HCT116 (cell line): Measurements from ENCODE around the gene ZC2HC1C. TPM values are rescaled to one million over a fixed set of nuclear protein-coding genes. Genes with fewer than 3 reads are reported as not detected.

Experiments used
- ATAC-seq: fragments of 200-7000 bp; cut with Tn5 transposase; 2 replicates; pipeline ENCODE4 v1.9.1; 2020; ENCODE audit warnings: mild to moderate bottlenecking, moderate library complexity
- BruUV-seq: library from RNA; stranded (reverse); fragments of 400-500 nt; replicated peaks from 2 replicates; lab custom pipeline; 2021; lab: Mats Ljungman, UMichigan
- CTCF ChIA-PET: fragments of 300-600 bp; sonication (Branson Sonifier 250); formaldehyde crosslinking; loops from one replicate; lab custom pipeline; 2021; ENCODE audit warnings: antibody characterized with exemption; lab: Charles Lee
- POLR2A ChIA-PET: fragments of 300-600, 350-600 bp; sonication (Branson Sonifier 250); formaldehyde crosslinking; loops from one replicate; lab custom pipeline; 2021; ENCODE audit warnings: antibody characterized with exemption; lab: Charles Lee
- RAD21 ChIA-PET, 2 experiments: fragments of 300-600 bp; sonication (Branson Sonifier 250); formaldehyde crosslinking; loops; one replicate each; lab custom pipeline; 2023; ENCODE audit warnings: low total read pairs in 2 of 2; ENCODE audit not compliant: uncharacterized antibody in 2 of 2, unreplicated experiment in 2 of 2, low non-redundant PET in 1 of 2; lab: Charles Lee
- DNase-seq: peaks from one replicate; pipeline ENCODE4 v3.0.0-alpha.2; 2010; ENCODE audit warnings: low read depth, low spot score
- H2AFZ ChIP-seq: fragments of 200-600 bp; shearing (Covaris generic), sonication (generic); 2 replicates; pipeline ENCODE4 v1.6.1; 2017; ENCODE audit warnings: low read depth, mixed run types, mixed read lengths, antibody characterized with exemption, low read length; ENCODE audit not compliant: poor library complexity, severe bottlenecking
- H3K27ac ChIP-seq: 2 replicates; pipeline ENCODE4 v1.5.1; 2012; ENCODE audit warnings: low read depth, low read length
- H3K27me3 ChIP-seq: fragments of 200-600 bp; sonication (generic); 2 replicates; pipeline ENCODE4 v1.6.1; 2016; ENCODE audit warnings: mixed run types, low read length, mixed read lengths; ENCODE audit not compliant: insufficient read depth
- H3K36me3 ChIP-seq, 2 experiments: fragments of 200-500 bp in 1 of 2; fragments of 200-600 bp in 1 of 2; sonication (Bioruptor generic) in 1 of 2; sonication (generic) in 1 of 2; 2 replicates each; pipeline versions ENCODE4 v1.5.1 to v1.6.1; 2014 to 2016; ENCODE audit warnings: low read length in 2 of 2, inconsistent platforms in 1 of 2, mixed read lengths in 1 of 2, mixed run types in 1 of 2; ENCODE audit not compliant: insufficient read depth in 2 of 2, control insufficient read depth in 1 of 2
- H3K4me1 ChIP-seq, 2 experiments: fragments of 200-600 bp in 1 of 2; sonication (generic) in 1 of 2; 2 replicates each; pipeline versions ENCODE4 v1.5.1 to v1.6.1; 2012 to 2017; ENCODE audit warnings: low read length in 2 of 2, inconsistent platforms in 1 of 2, mild to moderate bottlenecking in 1 of 2, mixed read lengths in 1 of 2, mixed run types in 1 of 2, moderate library complexity in 1 of 2; ENCODE audit not compliant: insufficient read depth in 2 of 2, control insufficient read depth in 1 of 2
- H3K4me2 ChIP-seq: fragments of 200-600 bp; sonication (generic); 2 replicates; pipeline ENCODE4 v1.6.1; 2017; ENCODE audit warnings: mixed run types, low read length, mixed read lengths
- H3K4me3 ChIP-seq, 2 experiments: fragments of 200-600 bp in 1 of 2; sonication (generic) in 1 of 2; replicated peaks in 1 of 2; 2 replicates each; pipeline ENCODE4 v1.5.1; 2011 to 2016; ENCODE audit warnings: low read length in 2 of 2, control low read depth in 1 of 2, low read depth in 1 of 2, mild to moderate bottlenecking in 1 of 2, mixed read lengths in 1 of 2, mixed run types in 1 of 2
- H3K79me2 ChIP-seq: fragments of 200-600 bp; sonication (generic); 2 replicates; pipeline ENCODE4 v1.6.1; 2017; ENCODE audit warnings: mild to moderate bottlenecking, mixed run types, low read length, moderate library complexity, mixed read lengths; ENCODE audit not compliant: insufficient read depth
- H3K9ac ChIP-seq: fragments of 200-600 bp; sonication (generic); 2 replicates; pipeline ENCODE4 v1.6.1; 2016; ENCODE audit warnings: low read length, mixed read lengths
- H3K9me2 ChIP-seq: fragments of 200-600 bp; sonication (generic), shearing (Covaris generic); 2 replicates; pipeline ENCODE4 v1.6.1; 2017; ENCODE audit warnings: mixed run types, mild to moderate bottlenecking, moderate library complexity; ENCODE audit not compliant: insufficient read depth
- H3K9me3 ChIP-seq, 2 experiments: fragments of 200-500 bp in 1 of 2; fragments of 200-600 bp in 1 of 2; sonication (Bioruptor generic) in 1 of 2; sonication (generic) in 1 of 2; 2 replicates each; pipeline ENCODE4 v1.6.1; 2014 to 2017; ENCODE audit warnings: low read length in 2 of 2, mixed read lengths in 2 of 2, inconsistent platforms in 1 of 2, low read depth in 1 of 2, mild to moderate bottlenecking in 1 of 2, mixed run types in 1 of 2, moderate library complexity in 1 of 2; ENCODE audit not compliant: control insufficient read depth in 1 of 2, insufficient read depth in 1 of 2
- H4K20me1 ChIP-seq: fragments of 200-600 bp; sonication (generic), shearing (Covaris generic); 2 replicates; pipeline ENCODE4 v1.6.1; 2017; ENCODE audit warnings: mixed run types, mild to moderate bottlenecking, moderate library complexity; ENCODE audit not compliant: insufficient read depth
- ATF3 ChIP-seq: IDR thresholded peaks from 2 replicates; pipeline ENCODE4 v1.6.1; 2012
- CBX3 ChIP-seq: IDR thresholded peaks from 2 replicates; pipeline ENCODE4 v1.6.1; 2012; ENCODE audit warnings: low read depth
- CEBPB ChIP-seq: IDR thresholded peaks from 2 replicates; pipeline ENCODE4 v1.6.1; 2012; ENCODE audit warnings: low read depth
- CTCF ChIP-seq, 3 experiments: fragments of 200-600 bp in 1 of 3; sonication (generic) in 1 of 3; IDR thresholded peaks in 2 of 3; conservative IDR thresholded peaks in 1 of 3; 2 replicates each; pipeline ENCODE4 v1.5.1; 2012 to 2017; ENCODE audit warnings: low read depth in 2 of 3, low read length in 2 of 3, antibody characterized with exemption in 1 of 3, borderline replicate concordance in 1 of 3, control low read depth in 1 of 3, mild to moderate bottlenecking in 1 of 3, mixed read lengths in 1 of 3, mixed run types in 1 of 3, moderate library complexity in 1 of 3; ENCODE audit not compliant: insufficient read depth in 1 of 3
- EGR1 ChIP-seq: IDR thresholded peaks from 2 replicates; pipeline ENCODE4 v1.6.1; 2012; ENCODE audit warnings: low read depth
- ELF1 ChIP-seq: IDR thresholded peaks from 2 replicates; pipeline ENCODE4 v1.6.1; 2012; ENCODE audit warnings: low read depth, borderline replicate concordance
- EZH2phosphoT487 ChIP-seq: fragments of 200-600 bp; IDR thresholded peaks from 2 replicates; pipeline ENCODE4 v1.6.1; 2018; ENCODE audit warnings: antibody characterized with exemption, borderline replicate concordance
- JUND ChIP-seq: IDR thresholded peaks from 2 replicates; pipeline ENCODE4 v1.6.1; 2012
- POLR2AphosphoS5 ChIP-seq: IDR thresholded peaks from 2 replicates; pipeline ENCODE4 v1.6.1; 2011; ENCODE audit warnings: mild to moderate bottlenecking, low read depth, low read length, moderate library complexity
- REST ChIP-seq: IDR thresholded peaks from 2 replicates; pipeline ENCODE4 v1.6.1; 2012; ENCODE audit warnings: low read depth
- SIN3A ChIP-seq: IDR thresholded peaks from 2 replicates; pipeline ENCODE4 v1.6.1; 2012; ENCODE audit warnings: low read depth
- SRF ChIP-seq: IDR thresholded peaks from 2 replicates; pipeline ENCODE4 v1.6.1; 2012; ENCODE audit warnings: low read depth
- TCF7L2 ChIP-seq: IDR thresholded peaks from 2 replicates; pipeline ENCODE4 v1.7.0; 2011; ENCODE audit warnings: borderline replicate concordance, inconsistent platforms; ENCODE audit not compliant: insufficient read depth, insufficient read length; ENCODE audit errors: extremely low read depth
- YY1 ChIP-seq: IDR thresholded peaks from 2 replicates; pipeline ENCODE4 v1.6.1; 2011; ENCODE audit warnings: low read length, low read depth, moderate library complexity, mild to moderate bottlenecking; ENCODE audit not compliant: insufficient replicate concordance; ENCODE audit errors: extremely low read depth
- ZBTB33 ChIP-seq: IDR thresholded peaks from 2 replicates; pipeline ENCODE4 v1.6.1; 2011; ENCODE audit warnings: mild to moderate bottlenecking, low read length, moderate library complexity; ENCODE audit not compliant: insufficient replicate concordance; ENCODE audit errors: extremely low read depth
- ZNF274 ChIP-seq: fragments of 200-500 bp; sonication (Bioruptor generic); IDR thresholded peaks from 2 replicates; pipeline ENCODE4 v1.6.1; 2014; ENCODE audit warnings: mild to moderate bottlenecking, low read depth, low read length, inconsistent platforms
- intact Hi-C: fragments of 100-400 bp; cut with micrococcal nuclease; formaldehyde crosslinking; loops from 2 replicates; pipeline ENCODE4 v1.10.0; 2022
- total RNA-seq: library from RNA; stranded (reverse); gene quantifications from one replicate; pipeline ENCODE4 v1.2.1, GENCODE V29; 2021; ENCODE audit not compliant: unreplicated experiment

ZC2HC1C gene
- total RNA-seq, 1 experiment from 2014 or later = 0.98 TPM

GRCh38 chr14:75101491-75101890, 32.0 kb downstream of the ZC2HC1C start:
- Histone ChIP-seq H3K4me3 (no peak overlapping the region), H3K9me3 (no peaks in the 10 kb centered on the region), H3K9ac (no peak overlapping the region), H3K4me1 (no peaks in the 10 kb centered on the region), H2AFZ (no peak overlapping the region), H3K27ac (no peak overlapping the region), H3K79me2 (no peaks in the 10 kb centered on the region), H3K36me3 (peaks cover 25 to 41% of the 10 kb centered on the region in 2 experiments; a peak in 3 of 4 replicates), H3K9me2 (no peaks in the 10 kb centered on the region), H3K4me2 (no peak overlapping the region), H3K27me3 (no peaks in the 10 kb centered on the region), H4K20me1 (no peaks in the 10 kb centered on the region)
- POLR2A ChIA-PET = no interaction called here
- ATAC-seq = no peak
- no peak for DNase-seq
- no TSS peak for BruUV-seq
- RAD21 ChIA-PET = no interaction called here
- intact Hi-C loops = no loop called here
- no peak for TF ChIP-seq TCF7L2
- no peak for TF ChIP-seq ELF1
- TF ChIP-seq CTCF (IDR thresholded peaks at IDR 0.05 in 2 of 3, conservative IDR thresholded peaks at IDR 0.05 in 1 of 3; ENCODE audit: borderline replicate concordance in 1 of 3, insufficient read depth in 1 of 3, low read depth in 2 of 3, low read length in 2 of 3) = no peak
- TF ChIP-seq CEBPB = no peak
- TF ChIP-seq REST = no peak
- TF ChIP-seq EGR1 = no peak
- no peak for TF ChIP-seq POLR2AphosphoS5
- no peak for TF ChIP-seq JUND
- no peak for TF ChIP-seq EZH2phosphoT487
- no peak for TF ChIP-seq SRF
- TF ChIP-seq CBX3 = no peak
- TF ChIP-seq YY1 = no peak
- TF ChIP-seq SIN3A = no peak
- TF ChIP-seq ZBTB33 = no peak
- TF ChIP-seq ATF3 = no peak
- no peak for TF ChIP-seq ZNF274
- CTCF ChIA-PET = no interaction called here
